Measurements from ENCODE around the gene CA10.

The CA10 gene

GRCh38 chr17:51855806-51856205 is 302.7 kb downstream of the CA10 start:
- no peak for DNase-seq

GRCh38 chr17:51853857-51854256 is 304.7 kb downstream of the CA10 start:
- DNase-seq = no peak

GRCh38 chr17:51852603-51853002 is 305.9 kb downstream of the CA10 start:
- DNase-seq = no peak

- DNase-seq = no peak
Measured at GRCh38 chr17:51850201-51850600, 308.3 kb downstream of the CA10 start.

GRCh38 chr17:51848451-51848850 is 310.1 kb downstream of the CA10 start:
- no peak for DNase-seq

- no peak for DNase-seq
Measured at GRCh38 chr17:51846566-51846965, 311.9 kb downstream of the CA10 start.

- DNase-seq = no peak
Measured at GRCh38 chr17:51845776-51846175, 312.7 kb downstream of the CA10 start.

- DNase-seq = no peak
Measured at GRCh38 chr17:51842763-51843162, 315.8 kb downstream of the CA10 start.

GRCh38 chr17:51841669-51842068 is 316.8 kb downstream of the CA10 start:
- no peak for DNase-seq

GRCh38 chr17:51840688-51841087 is 317.8 kb downstream of the CA10 start:
- no peak for DNase-seq

- no peak for DNase-seq
Measured at GRCh38 chr17:51833620-51834019, 324.9 kb downstream of the CA10 start.

- DNase-seq = no peak
Measured at GRCh38 chr17:51833045-51833444, 325.5 kb downstream of the CA10 start.

GRCh38 chr17:51830886-51831285 is 327.6 kb downstream of the CA10 start:
- no peak for DNase-seq

- no peak for DNase-seq
Measured at GRCh38 chr17:51830451-51830850, 328.1 kb downstream of the CA10 start.

- no peak for DNase-seq
Measured at GRCh38 chr17:51828901-51829300, 329.6 kb downstream of the CA10 start.

- DNase-seq = no peak
Measured at GRCh38 chr17:51827140-51827539, 331.4 kb downstream of the CA10 start.

- DNase-seq = no peak
Measured at GRCh38 chr17:51820766-51821165, 337.7 kb downstream of the CA10 start.

GRCh38 chr17:51820252-51820651 is 338.3 kb downstream of the CA10 start:
- no peak for DNase-seq

GRCh38 chr17:51819341-51820219 is 338.9 kb downstream of the CA10 start:
- no peak for DNase-seq

- no peak for DNase-seq
Measured at GRCh38 chr17:51818777-51819176, 339.7 kb downstream of the CA10 start.

GRCh38 chr17:51817955-51818354 is 340.6 kb downstream of the CA10 start:
- no peak for DNase-seq

- no peak for DNase-seq
Measured at GRCh38 chr17:51817117-51817516, 341.4 kb downstream of the CA10 start.

GRCh38 chr17:51815097-51815496 is 343.4 kb downstream of the CA10 start:
- DNase-seq = no peak

GRCh38 chr17:51814521-51814920 is 344.0 kb downstream of the CA10 start:
- DNase-seq = no peak

GRCh38 chr17:51813784-51814174 is 344.7 kb downstream of the CA10 start:
- DNase-seq = no peak
